GM12878 (cell line): Measurements from ENCODE around the gene SCGN. TPM values are rescaled to one million over a fixed set of nuclear protein-coding genes. Genes with fewer than 3 reads are reported as not detected.

Experiments used
- ATAC-seq: fragments of 200-7000 bp; cut with Tn5 transposase; 3 replicates; pipeline ENCODE4 v1.9.1; 2020; ENCODE audit warnings: mild to moderate bottlenecking, moderate library complexity
- BruUV-seq: library from RNA; stranded (reverse); fragments of 400-500 nt; replicated peaks from 2 replicates; lab custom pipeline; 2021; lab: Mats Ljungman, UMichigan
- CTCF ChIA-PET: fragments of 300-600 bp; sonication (Branson Sonifier 250); formaldehyde crosslinking; extraction: SDS; loops from one replicate; lab custom pipeline; 2021; ENCODE audit warnings: inconsistent platforms; lab: Yijun Ruan, JAX
- POLR2A ChIA-PET: fragments of 350-600 bp; formaldehyde crosslinking; extraction: SDS; loops from one replicate; lab custom pipeline; 2021; ENCODE audit warnings: inconsistent platforms; lab: Charles Lee
- RAD21 ChIA-PET: fragments of 300-600 bp; sonication (Branson Sonifier 250); formaldehyde crosslinking; loops from one replicate; lab custom pipeline; 2023; ENCODE audit warnings: antibody characterized with exemption; ENCODE audit not compliant: unreplicated experiment; lab: Charles Lee
- SMC1A ChIA-PET: fragments of 300-600 bp; sonication (Branson Sonifier 250); formaldehyde crosslinking; loops from one replicate; lab custom pipeline; 2023; ENCODE audit not compliant: unreplicated experiment, uncharacterized antibody; lab: Charles Lee
- DNase-seq: peaks from one replicate; pipeline ENCODE4 v3.0.0-alpha.2; 2011; ENCODE audit warnings: low read depth, low spot score
- FAIRE-seq: peaks from 3 replicates; lab custom pipeline; 2011; peaks lifted over from hg19 to GRCh38; lab: Jason Lieb, UNC
- H2AFZ ChIP-seq: 2 replicates; pipeline ENCODE4 v1.6.0; 2011; ENCODE audit warnings: low read depth, low read length, control low read depth; ENCODE audit not compliant: control insufficient read depth
- H3K27ac ChIP-seq: 2 replicates; pipeline ENCODE4 v1.5.1; 2011; ENCODE audit warnings: control low read depth; ENCODE audit not compliant: control insufficient read depth, insufficient read depth
- H3K27me3 ChIP-seq, 2 experiments: replicated peaks in 1 of 2; 2 replicates each; pipeline versions ENCODE4 v1.6.0 to v1.6.1; 2011; ENCODE audit warnings: low read length in 1 of 2; ENCODE audit not compliant: control insufficient read depth in 2 of 2, insufficient read depth in 2 of 2
- H3K36me3 ChIP-seq, 2 experiments: 2 replicates each; pipeline ENCODE4 v1.5.1; 2011; ENCODE audit warnings: low read length in 1 of 2; ENCODE audit not compliant: control insufficient read depth in 2 of 2, insufficient read depth in 2 of 2
- H3K4me1 ChIP-seq: 2 replicates; pipeline ENCODE4 v1.6.1; 2011; ENCODE audit warnings: mild to moderate bottlenecking, low read length, moderate library complexity, mixed read lengths; ENCODE audit not compliant: control insufficient read depth, insufficient read depth
- H3K4me2 ChIP-seq: 2 replicates; pipeline ENCODE4 v1.6.0; 2011; ENCODE audit warnings: control low read depth; ENCODE audit not compliant: control insufficient read depth, insufficient read depth
- H3K4me3 ChIP-seq: fragments of 200-600 bp; sonication (generic); 2 replicates; pipeline ENCODE4 v1.5.1; 2016
- H3K79me2 ChIP-seq: 2 replicates; pipeline ENCODE4 v1.6.0; 2011; ENCODE audit warnings: low read length; ENCODE audit not compliant: control insufficient read depth, insufficient read depth
- H3K9ac ChIP-seq: 2 replicates; pipeline ENCODE4 v1.8.0; 2011; ENCODE audit warnings: low read length, control low read depth, mixed read lengths; ENCODE audit not compliant: control insufficient read depth, insufficient read depth
- H3K9me3 ChIP-seq: replicated peaks from 3 replicates; pipeline ENCODE4 v1.5.1; 2011; ENCODE audit warnings: mild to moderate bottlenecking, low read length; ENCODE audit not compliant: control insufficient read depth, insufficient read depth
- H4K20me1 ChIP-seq: 2 replicates; pipeline ENCODE4 v1.6.0; 2011; ENCODE audit not compliant: control insufficient read depth, insufficient read depth
- BMI1 ChIP-seq: fragments of 450-650 bp; IDR thresholded peaks from 2 replicates; pipeline ENCODE4 v1.6.1; 2016; ENCODE audit warnings: mild to moderate bottlenecking, moderate library complexity, borderline replicate concordance
- KDM1A ChIP-seq: fragments of 200-600 bp; sonication (generic); IDR thresholded peaks from 2 replicates; pipeline ENCODE4 v1.6.1; 2016; ENCODE audit warnings: borderline replicate concordance
- NRF1 ChIP-seq: conservative IDR thresholded peaks from 2 replicates; pipeline ENCODE4 v1.6.1; 2011; ENCODE audit warnings: mild to moderate bottlenecking, low read depth, low read length, improper control_type of control experiment
- RFX5 ChIP-seq: IDR thresholded peaks from 2 replicates; pipeline ENCODE4 v1.6.1; 2011; ENCODE audit warnings: low read depth, low read length, improper control_type of control experiment
- SREBF1 ChIP-seq: IDR thresholded peaks from 2 replicates; pipeline ENCODE4 v1.6.1; 2012; ENCODE audit warnings: mild to moderate bottlenecking, low read length
- ZBTB40 ChIP-seq: fragments of 450-650 bp; IDR thresholded peaks from 2 replicates; pipeline ENCODE4 v1.6.1; 2016; ENCODE audit warnings: mild to moderate bottlenecking, moderate library complexity, borderline replicate concordance
- ZNF217 ChIP-seq: fragments of 450-650 bp; IDR thresholded peaks from 2 replicates; pipeline ENCODE4 v1.6.1; 2017; ENCODE audit warnings: antibody characterized with exemption, mild to moderate bottlenecking
- WGBS: methylation state at CpG from one replicate; pipeline ENCODE4 v1.1.6; 2016; ENCODE audit warnings: low lambda C conversion rate; ENCODE audit not compliant: insufficient replicate concordance, insufficient coverage; ENCODE audit errors: missing lambda C conversion rate; 5-methylcytosine and 5-hydroxymethylcytosine counted together
- in situ Hi-C: fragments of 300-500 bp; cut with MboI; formaldehyde crosslinking; loops from 9 replicates; pipeline ENCODE4 v1.14.3; 2018; ENCODE audit warnings: mixed read lengths
- intact Hi-C: fragments of 100-400 bp; cut with micrococcal nuclease; formaldehyde crosslinking; loops from one replicate; pipeline ENCODE4 v1.14.2; 2022; ENCODE audit not compliant: unreplicated experiment
- polyA plus RNA-seq, 11 experiments: library from polyadenylated mRNA; depleted of rRNA in 4 of 11; unstranded in 6 of 11; stranded (reverse) in 5 of 11; fragments of >200 nt; fragmentation: Nextera tagmentation in 4 of 11; fragmentation: Illumina TruSeq in 1 of 11; extraction: Ambion mirVana in 4 of 11; extraction: Trizol in 1 of 11; gene quantifications; 1 replicate in 1 of 11; 2 replicates in 10 of 11; pipeline versions ENCODE4 v1.2.1 to v1.2.3, GENCODE V29; 2011 to 2016; ENCODE audit warnings: inconsistent platforms in 2 of 11, missing spikeins in 2 of 11, low read depth in 1 of 11
- total RNA-seq, 4 experiments: library from RNA; depleted of rRNA in 3 of 4; stranded (reverse); fragments of >200 nt in 3 of 4; fragmentation: Illumina TruSeq in 1 of 4; extraction: Trizol in 1 of 4; gene quantifications; 2 replicates each; pipeline versions ENCODE4 v1.2.1 to v1.2.3, GENCODE V29; 2013 to 2021
- TF ChIP-seq, protein P1 (sequence below): IDR thresholded peaks from 2 replicates; pipeline ENCODE4 v1.6.1; 2011; ENCODE audit warnings: borderline replicate concordance, low read depth, mild to moderate bottlenecking, moderate library complexity, mixed read lengths, low read length; ENCODE audit not compliant: insufficient read depth; ENCODE audit errors: extremely low read length
- TF ChIP-seq, protein P2 (sequence below): IDR thresholded peaks from 2 replicates; pipeline ENCODE4 v1.6.1; 2012; ENCODE audit warnings: mild to moderate bottlenecking, low read depth, low read length
- TF ChIP-seq, protein P3 (sequence below): IDR thresholded peaks from 2 replicates; pipeline ENCODE4 v1.6.1; 2012; ENCODE audit warnings: low read length, inconsistent platforms
- TF ChIP-seq, protein P4 (sequence below): IDR thresholded peaks from 2 replicates; pipeline ENCODE4 v1.6.1; 2011; ENCODE audit warnings: low read depth, low read length, improper control_type of control experiment, borderline replicate concordance

Gene SCGN
- total and polyA plus RNA-seq, 10 of the 15 experiments (the other 5 are each of a cell fraction or from before 2014, with no cell fraction given), result not detected

GRCh38 chr6:25697537-25698340 lies 45.7 kb downstream of the SCGN start:
- TF ChIP-seq, protein P1, sequence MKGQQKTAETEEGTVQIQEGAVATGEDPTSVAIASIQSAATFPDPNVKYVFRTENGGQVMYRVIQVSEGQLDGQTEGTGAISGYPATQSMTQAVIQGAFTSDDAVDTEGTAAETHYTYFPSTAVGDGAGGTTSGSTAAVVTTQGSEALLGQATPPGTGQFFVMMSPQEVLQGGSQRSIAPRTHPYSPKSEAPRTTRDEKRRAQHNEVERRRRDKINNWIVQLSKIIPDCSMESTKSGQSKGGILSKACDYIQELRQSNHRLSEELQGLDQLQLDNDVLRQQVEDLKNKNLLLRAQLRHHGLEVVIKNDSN, result no peak
- no peak for TF ChIP-seq BMI1
- TF ChIP-seq RFX5, result no peak
- TF ChIP-seq ZNF217, result no peak
- TF ChIP-seq, protein P2, sequence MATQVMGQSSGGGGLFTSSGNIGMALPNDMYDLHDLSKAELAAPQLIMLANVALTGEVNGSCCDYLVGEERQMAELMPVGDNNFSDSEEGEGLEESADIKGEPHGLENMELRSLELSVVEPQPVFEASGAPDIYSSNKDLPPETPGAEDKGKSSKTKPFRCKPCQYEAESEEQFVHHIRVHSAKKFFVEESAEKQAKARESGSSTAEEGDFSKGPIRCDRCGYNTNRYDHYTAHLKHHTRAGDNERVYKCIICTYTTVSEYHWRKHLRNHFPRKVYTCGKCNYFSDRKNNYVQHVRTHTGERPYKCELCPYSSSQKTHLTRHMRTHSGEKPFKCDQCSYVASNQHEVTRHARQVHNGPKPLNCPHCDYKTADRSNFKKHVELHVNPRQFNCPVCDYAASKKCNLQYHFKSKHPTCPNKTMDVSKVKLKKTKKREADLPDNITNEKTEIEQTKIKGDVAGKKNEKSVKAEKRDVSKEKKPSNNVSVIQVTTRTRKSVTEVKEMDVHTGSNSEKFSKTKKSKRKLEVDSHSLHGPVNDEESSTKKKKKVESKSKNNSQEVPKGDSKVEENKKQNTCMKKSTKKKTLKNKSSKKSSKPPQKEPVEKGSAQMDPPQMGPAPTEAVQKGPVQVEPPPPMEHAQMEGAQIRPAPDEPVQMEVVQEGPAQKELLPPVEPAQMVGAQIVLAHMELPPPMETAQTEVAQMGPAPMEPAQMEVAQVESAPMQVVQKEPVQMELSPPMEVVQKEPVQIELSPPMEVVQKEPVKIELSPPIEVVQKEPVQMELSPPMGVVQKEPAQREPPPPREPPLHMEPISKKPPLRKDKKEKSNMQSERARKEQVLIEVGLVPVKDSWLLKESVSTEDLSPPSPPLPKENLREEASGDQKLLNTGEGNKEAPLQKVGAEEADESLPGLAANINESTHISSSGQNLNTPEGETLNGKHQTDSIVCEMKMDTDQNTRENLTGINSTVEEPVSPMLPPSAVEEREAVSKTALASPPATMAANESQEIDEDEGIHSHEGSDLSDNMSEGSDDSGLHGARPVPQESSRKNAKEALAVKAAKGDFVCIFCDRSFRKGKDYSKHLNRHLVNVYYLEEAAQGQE, result no peak
- TF ChIP-seq SREBF1, result no peak
- TF ChIP-seq NRF1, result no peak
- TF ChIP-seq ZBTB40, result no peak
- TF ChIP-seq, protein P3, sequence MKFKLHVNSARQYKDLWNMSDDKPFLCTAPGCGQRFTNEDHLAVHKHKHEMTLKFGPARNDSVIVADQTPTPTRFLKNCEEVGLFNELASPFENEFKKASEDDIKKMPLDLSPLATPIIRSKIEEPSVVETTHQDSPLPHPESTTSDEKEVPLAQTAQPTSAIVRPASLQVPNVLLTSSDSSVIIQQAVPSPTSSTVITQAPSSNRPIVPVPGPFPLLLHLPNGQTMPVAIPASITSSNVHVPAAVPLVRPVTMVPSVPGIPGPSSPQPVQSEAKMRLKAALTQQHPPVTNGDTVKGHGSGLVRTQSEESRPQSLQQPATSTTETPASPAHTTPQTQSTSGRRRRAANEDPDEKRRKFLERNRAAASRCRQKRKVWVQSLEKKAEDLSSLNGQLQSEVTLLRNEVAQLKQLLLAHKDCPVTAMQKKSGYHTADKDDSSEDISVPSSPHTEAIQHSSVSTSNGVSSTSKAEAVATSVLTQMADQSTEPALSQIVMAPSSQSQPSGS, result no peak
- TF ChIP-seq, protein P4, sequence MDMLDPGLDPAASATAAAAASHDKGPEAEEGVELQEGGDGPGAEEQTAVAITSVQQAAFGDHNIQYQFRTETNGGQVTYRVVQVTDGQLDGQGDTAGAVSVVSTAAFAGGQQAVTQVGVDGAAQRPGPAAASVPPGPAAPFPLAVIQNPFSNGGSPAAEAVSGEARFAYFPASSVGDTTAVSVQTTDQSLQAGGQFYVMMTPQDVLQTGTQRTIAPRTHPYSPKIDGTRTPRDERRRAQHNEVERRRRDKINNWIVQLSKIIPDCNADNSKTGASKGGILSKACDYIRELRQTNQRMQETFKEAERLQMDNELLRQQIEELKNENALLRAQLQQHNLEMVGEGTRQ, result no peak
- no peak for TF ChIP-seq KDM1A
- ChIA-PET CTCF (interaction anchor here (0.9 kb wide), 1 partner anchor 22 kb away, joined by 3 read pairs; no protein-coding TSS in a partner anchor), SMC1A (no interaction called here), RAD21 (no interaction called here), POLR2A (no interaction called here)
- Histone ChIP-seq H3K79me2 (no peaks in the 10 kb centered on the region), H3K27me3 (no peaks in the 10 kb centered on the region), H2AFZ (no peak overlapping the region), H3K4me1 (no peaks in the 10 kb centered on the region), H3K9ac (no peak overlapping the region), H3K36me3 (no peaks in the 10 kb centered on the region), H3K9me3 (no peaks in the 10 kb centered on the region), H3K27ac (no peak overlapping the region), H3K4me3 (no peak overlapping the region), H4K20me1 (no peaks in the 10 kb centered on the region), H3K4me2 (no peak overlapping the region)
- ATAC-seq (no peak), DNase-seq (no peak), FAIRE-seq (no peak)
- no TSS peak for BruUV-seq
- in situ Hi-C loops, result no loop called here
- intact Hi-C loops, result no loop called here
- WGBS, result 0% methylated on average over 1 of the region's 1 CpG
